Activated CD4-positive, alpha-beta memory T cell treated with anti-CD3 and anti-CD28 coated beads, Interleukin-2, amount 10 ng/mL, durations not matched to agents 7 days and 5 days (primary cell): ENCODE results near the gene DNAJC27. TPM values are rescaled to one million over a fixed set of nuclear protein-coding genes. Genes with fewer than 3 reads are reported as not detected.
A peak's percentile ranks its signal among the peaks of the same experiment; 100 is the strongest.
"Not testable (repeated sequence)": the region's sequence is repeated elsewhere in the genome, so short reads cannot be mapped to it uniquely, and the experiment has no call there.

Experiments used
- CTCF ChIA-PET: fragments of 350-600 bp; sonication (Branson Sonifier 250); formaldehyde crosslinking; loops from one replicate; lab custom pipeline; 2021; ENCODE audit warnings: antibody characterized with exemption, inconsistent platforms; lab: Charles Lee
- POLR2A ChIA-PET: fragments of 350-600 bp; sonication (Branson Sonifier 250); formaldehyde crosslinking; loops from one replicate; lab custom pipeline; 2021; ENCODE audit warnings: antibody characterized with exemption; lab: Charles Lee
- DNase-seq: peaks from one replicate; pipeline ENCODE4 v3.0.0-alpha.2; 2020
- H3K27ac Mint-ChIP-seq: one replicate; pipeline ENCODE4 v1.8.0; 2021; ENCODE audit warnings: mild to moderate bottlenecking, mixed read lengths
- H3K27me3 Mint-ChIP-seq: one replicate; pipeline ENCODE4 v1.8.0; 2021; ENCODE audit warnings: mixed read lengths
- H3K36me3 Mint-ChIP-seq: one replicate; pipeline ENCODE4 v1.8.0; 2021; ENCODE audit warnings: low read depth, mixed read lengths
- H3K4me1 Mint-ChIP-seq: one replicate; pipeline ENCODE4 v1.8.0; 2021; ENCODE audit warnings: mixed read lengths
- H3K4me3 Mint-ChIP-seq: one replicate; pipeline ENCODE4 v1.8.0; 2021; ENCODE audit warnings: mild to moderate bottlenecking, mixed read lengths
- H3K9me3 Mint-ChIP-seq: one replicate; pipeline ENCODE4 v1.8.0; 2021; ENCODE audit warnings: mixed read lengths
- total RNA-seq, 2 experiments: library from RNA; stranded (reverse); gene quantifications; one replicate each; pipeline ENCODE4 v1.2.3, GENCODE V29; 2021

Gene DNAJC27
- 1 to 10 TPM; 7.6 to 8.1 TPM for total RNA-seq

GRCh38 chr2:24971536-24972314 is at the start of gene DNAJC27:
TSS of gene DNAJC27 (minus strand) at chr2:24971955. CDS start at chr2:24971904, 51 bp downstream.
- DNase-seq: peak; percentile 98
- ChIA-PET POLR2A (interaction anchor here (0.9 to 1.4 kb wide), 7 partner anchors 45 to 302 kb away, joined by 3 to 7 read pairs (median 4); partner anchors contain the start of genes CENPO and PTRHD1), CTCF (interaction anchor here (1.8 to 8.2 kb wide), 3 partner anchors 157 to 225 kb away, joined by 5 to 151 read pairs (median 9); no protein-coding TSS in a partner anchor)
- Mint-ChIP-seq H3K4me3 (peak within 1 kb of the TSS; percentile 97), H3K4me1 (peaks cover 20% of the 10 kb centered on the region), H3K27ac (peak within 1 kb of the TSS; percentile 99), H3K9me3 (no peaks in the 10 kb centered on the region), H3K36me3 (peaks cover 7% of the 10 kb centered on the region), H3K27me3 (no peaks in the 10 kb centered on the region)

GRCh38 chr2:25018681-25019080 is 46.9 kb upstream of the DNAJC27 start:
- no peak overlapping the region for H3K4me3 Mint-ChIP-seq
- no peaks in the 10 kb centered on the region for H3K36me3 Mint-ChIP-seq
- CTCF ChIA-PET: no interaction called here
- no peaks in the 10 kb centered on the region for H3K4me1 Mint-ChIP-seq
- H3K9me3 Mint-ChIP-seq: no peaks in the 10 kb centered on the region
- POLR2A ChIA-PET: no interaction called here
- DNase-seq: no peak
- no peak overlapping the region for H3K27ac Mint-ChIP-seq
- H3K27me3 Mint-ChIP-seq: peaks cover 11% of the 10 kb centered on the region

- ChIA-PET CTCF (no interaction called here), POLR2A (interaction anchor here (1.0 kb wide), 1 partner anchor 21 kb away, joined by 3 read pairs; no protein-coding TSS in a partner anchor)
- Mint-ChIP-seq H3K4me1 (no peaks in the 10 kb centered on the region), H3K27me3 (peaks cover 5% of the 10 kb centered on the region), H3K9me3 (no peaks in the 10 kb centered on the region), H3K27ac (no peak overlapping the region), H3K4me3 (no peak overlapping the region), H3K36me3 (no peaks in the 10 kb centered on the region)
- DNase-seq: no peak
These were observed 42.9 kb upstream of the DNAJC27 start for GRCh38 chr2:25014631-25015030.

- POLR2A ChIA-PET, H3K27me3 Mint-ChIP-seq, CTCF ChIA-PET, DNase-seq, H3K36me3 Mint-ChIP-seq, H3K4me3 Mint-ChIP-seq, H3K4me1 Mint-ChIP-seq, H3K9me3 Mint-ChIP-seq, H3K27ac Mint-ChIP-seq: not testable (repeated sequence)
These were observed 39.6 kb upstream of the DNAJC27 start for GRCh38 chr2:25011342-25011741.

GRCh38 chr2:25009954-25010353 is 38.2 kb upstream of the DNAJC27 start:
- ChIA-PET CTCF (interaction anchor here (1.2 kb wide), 1 partner anchor 34 kb away, joined by 4 read pairs; no protein-coding TSS in a partner anchor), POLR2A (interaction anchor here (0.7 to 1.1 kb wide), 2 partner anchors 15 to 31 kb away, joined by 3 to 4 read pairs; no protein-coding TSS in a partner anchor)
- H3K4me3 Mint-ChIP-seq: no peak overlapping the region
- H3K4me1 Mint-ChIP-seq: no peaks in the 10 kb centered on the region
- no peak overlapping the region for H3K27ac Mint-ChIP-seq
- H3K36me3 Mint-ChIP-seq: no peaks in the 10 kb centered on the region
- H3K9me3 Mint-ChIP-seq: no peaks in the 10 kb centered on the region
- DNase-seq: no peak
- no peaks in the 10 kb centered on the region for H3K27me3 Mint-ChIP-seq

GRCh38 chr2:25002066-25002465 is 30.3 kb upstream of the DNAJC27 start:
- DNase-seq: no peak
- Mint-ChIP-seq H3K27me3 (peaks cover 6% of the 10 kb centered on the region), H3K27ac (no peak overlapping the region), H3K4me3 (no peak overlapping the region), H3K4me1 (no peaks in the 10 kb centered on the region), H3K9me3 (no peaks in the 10 kb centered on the region), H3K36me3 (no peaks in the 10 kb centered on the region)
- CTCF ChIA-PET: no interaction called here
- POLR2A ChIA-PET: no interaction called here

- ChIA-PET POLR2A (no interaction called here), CTCF (no interaction called here)
- DNase-seq: no peak
- H3K4me3 Mint-ChIP-seq: no peak overlapping the region
- no peak overlapping the region for H3K27ac Mint-ChIP-seq
- no peaks in the 10 kb centered on the region for H3K4me1 Mint-ChIP-seq
- no peaks in the 10 kb centered on the region for H3K36me3 Mint-ChIP-seq
- H3K27me3 Mint-ChIP-seq: peaks cover 6% of the 10 kb centered on the region
- no peaks in the 10 kb centered on the region for H3K9me3 Mint-ChIP-seq
These were observed 29.5 kb upstream of the DNAJC27 start for GRCh38 chr2:25001325-25001637.

GRCh38 chr2:25000503-25001324 is 29.0 kb upstream of the DNAJC27 start:
- no peaks in the 10 kb centered on the region for H3K4me1 Mint-ChIP-seq

GRCh38 chr2:25000036-25000435 is 28.3 kb upstream of the DNAJC27 start:
- no peaks in the 10 kb centered on the region for H3K36me3 Mint-ChIP-seq
- no peaks in the 10 kb centered on the region for H3K9me3 Mint-ChIP-seq
- CTCF ChIA-PET: no interaction called here
- POLR2A ChIA-PET: no interaction called here
- H3K4me1 Mint-ChIP-seq: no peaks in the 10 kb centered on the region
- peaks cover 6% of the 10 kb centered on the region for H3K27me3 Mint-ChIP-seq
- no peak for DNase-seq
- H3K27ac Mint-ChIP-seq: no peak overlapping the region
- H3K4me3 Mint-ChIP-seq: no peak overlapping the region

More at GRCh38 chr2:25000503-25001324, 29.0 kb upstream of the DNAJC27 start:
- CTCF ChIA-PET: no interaction called here
- Mint-ChIP-seq H3K36me3 (no peaks in the 10 kb centered on the region), H3K9me3 (no peaks in the 10 kb centered on the region), H3K27me3 (peaks cover 6% of the 10 kb centered on the region), H3K27ac (no peak overlapping the region), H3K4me3 (no peak overlapping the region)
- POLR2A ChIA-PET: no interaction called here
- DNase-seq: no peak

GRCh38 chr2:24999097-24999496 is 27.3 kb upstream of the DNAJC27 start:
- H3K27me3 Mint-ChIP-seq, H3K27ac Mint-ChIP-seq, H3K4me1 Mint-ChIP-seq, POLR2A ChIA-PET, H3K4me3 Mint-ChIP-seq, CTCF ChIA-PET, H3K36me3 Mint-ChIP-seq, DNase-seq, H3K9me3 Mint-ChIP-seq: not testable (repeated sequence)

GRCh38 chr2:24994146-24994724 is 22.5 kb upstream of the DNAJC27 start:
- H3K36me3 Mint-ChIP-seq: no peaks in the 10 kb centered on the region
- ChIA-PET CTCF (interaction anchor here (2.0 kb wide), 1 partner anchor 19 kb away, joined by 6 read pairs; no protein-coding TSS in a partner anchor), POLR2A (no interaction called here)
- peaks cover 15% of the 10 kb centered on the region for H3K27me3 Mint-ChIP-seq
- H3K4me3 Mint-ChIP-seq: no peak overlapping the region
- no peaks in the 10 kb centered on the region for H3K4me1 Mint-ChIP-seq
- no peaks in the 10 kb centered on the region for H3K9me3 Mint-ChIP-seq
- DNase-seq: no peak
- no peak overlapping the region for H3K27ac Mint-ChIP-seq

GRCh38 chr2:24993406-24994145 is 21.8 kb upstream of the DNAJC27 start:
- ChIA-PET POLR2A (interaction anchor here (1.1 kb wide), 1 partner anchor 21 kb away, joined by 3 read pairs; no protein-coding TSS in a partner anchor), CTCF (interaction anchor here (0.8 kb wide), 1 partner anchor 106 kb away, joined by 5 read pairs; no protein-coding TSS in a partner anchor)
- DNase-seq: no peak
- no peak overlapping the region for H3K4me3 Mint-ChIP-seq
- H3K27ac Mint-ChIP-seq: no peak overlapping the region
- H3K9me3 Mint-ChIP-seq: no peaks in the 10 kb centered on the region
- H3K4me1 Mint-ChIP-seq: no peaks in the 10 kb centered on the region
- peaks cover 15% of the 10 kb centered on the region for H3K27me3 Mint-ChIP-seq
- no peaks in the 10 kb centered on the region for H3K36me3 Mint-ChIP-seq
